CD4-positive, alpha-beta T cell (primary cell): ENCODE data around the gene GATA5. TPM values are rescaled to one million over a fixed set of nuclear protein-coding genes. Genes with fewer than 3 reads are reported as not detected.

Source experiments
- ATAC-seq: fragments of 200-7000 bp; cut with Tn5 transposase; one replicate; pipeline ENCODE4 v1.10.0; 2022; ENCODE audit warnings: mild to moderate bottlenecking; ENCODE audit not compliant: poor library complexity
- CTCF ChIA-PET: fragments of 350-600 bp; sonication (Branson Sonifier 250); formaldehyde crosslinking; loops from one replicate; lab custom pipeline; 2021; ENCODE audit warnings: antibody characterized with exemption, inconsistent platforms; lab: Charles Lee
- POLR2A ChIA-PET: fragments of 350-600 bp; sonication (Branson Sonifier 250); formaldehyde crosslinking; loops from one replicate; lab custom pipeline; 2021; ENCODE audit warnings: antibody characterized with exemption, inconsistent platforms; lab: Charles Lee
- DNase-seq, 14 experiments: peaks; one replicate each; pipeline ENCODE4 v3.0.0-alpha.2; 2013 to 2020; ENCODE audit warnings: mixed read lengths in 2 of 14
- H3K27ac ChIP-seq, 2 donors: one replicate each; pipeline versions ENCODE4 v1.5.1 to v1.7.0; 2013; ENCODE audit warnings: low read length in 2 of 2, low read depth in 1 of 2, mild to moderate bottlenecking in 1 of 2
- H3K27me3 ChIP-seq, 2 experiments: 1 replicate in 1 of 2; 2 replicates in 1 of 2; pipeline versions ENCODE4 v1.6.1 to v1.7.0; 2013; ENCODE audit warnings: low read length in 2 of 2, control low read depth in 1 of 2, mild to moderate bottlenecking in 1 of 2, moderate library complexity in 1 of 2; ENCODE audit not compliant: insufficient read depth in 2 of 2, control insufficient read depth in 1 of 2
- H3K36me3 ChIP-seq: one replicate; pipeline ENCODE4 v1.6.1; 2013; ENCODE audit warnings: low read length, control low read depth; ENCODE audit not compliant: insufficient read depth
- H3K4me1 ChIP-seq: one replicate; pipeline ENCODE4 v1.6.1; 2013; ENCODE audit warnings: low read length, control low read depth; ENCODE audit not compliant: insufficient read depth
- H3K4me3 ChIP-seq: one replicate; pipeline ENCODE4 v1.5.1; 2013; ENCODE audit warnings: mild to moderate bottlenecking, low read length, moderate library complexity
- H3K9me3 ChIP-seq, 2 experiments: 1 replicate in 1 of 2; 2 replicates in 1 of 2; pipeline versions ENCODE4 v1.6.1 to v1.7.0; 2013; ENCODE audit warnings: low read length in 2 of 2, mild to moderate bottlenecking in 2 of 2, control low read depth in 1 of 2, moderate library complexity in 1 of 2; ENCODE audit not compliant: control insufficient read depth in 1 of 2, insufficient read depth in 1 of 2
- H3K27ac Mint-ChIP-seq: one replicate; pipeline ENCODE4 v1.8.0; 2020; ENCODE audit warnings: mixed read lengths
- H3K27me3 Mint-ChIP-seq: one replicate; pipeline ENCODE4 v1.8.0; 2021; ENCODE audit warnings: mixed read lengths
- H3K36me3 Mint-ChIP-seq: one replicate; pipeline ENCODE4 v1.8.0; 2021; ENCODE audit warnings: low read depth, mixed read lengths
- H3K4me1 Mint-ChIP-seq: one replicate; pipeline ENCODE4 v1.8.0; 2021; ENCODE audit warnings: low read depth, mixed read lengths
- H3K4me3 Mint-ChIP-seq: one replicate; pipeline ENCODE4 v1.8.0; 2020; ENCODE audit warnings: mild to moderate bottlenecking, mixed read lengths
- H3K9me3 Mint-ChIP-seq: one replicate; pipeline ENCODE4 v1.8.0; 2020; ENCODE audit warnings: mixed read lengths
- intact Hi-C, 2 experiments: fragments of 100-400 bp; cut with DNase I in 1 of 2; cut with micrococcal nuclease in 1 of 2; formaldehyde crosslinking; loops; one replicate each; pipeline versions ENCODE4 v1.15.1 to v1.9.0; 2023 to 2025; cut with DNase I, micrococcal nuclease
- total RNA-seq, 174 experiments: library from RNA in 2 of 174; stranded (reverse) in 2 of 174; gene quantifications; one replicate each; pipeline ENCODE4 v1.2.3 and lab custom pipeline; 2021 to 2026
- TF ChIP-seq, protein P1 (sequence below): fragments of 200-600 bp; IDR thresholded peaks from one replicate; pipeline ENCODE4 v1.8.0; 2022; ENCODE audit warnings: antibody characterized with exemption, mild to moderate bottlenecking

Gene GATA5
- total RNA-seq, 2 experiments from 2014 or later: not detected

DNA sequence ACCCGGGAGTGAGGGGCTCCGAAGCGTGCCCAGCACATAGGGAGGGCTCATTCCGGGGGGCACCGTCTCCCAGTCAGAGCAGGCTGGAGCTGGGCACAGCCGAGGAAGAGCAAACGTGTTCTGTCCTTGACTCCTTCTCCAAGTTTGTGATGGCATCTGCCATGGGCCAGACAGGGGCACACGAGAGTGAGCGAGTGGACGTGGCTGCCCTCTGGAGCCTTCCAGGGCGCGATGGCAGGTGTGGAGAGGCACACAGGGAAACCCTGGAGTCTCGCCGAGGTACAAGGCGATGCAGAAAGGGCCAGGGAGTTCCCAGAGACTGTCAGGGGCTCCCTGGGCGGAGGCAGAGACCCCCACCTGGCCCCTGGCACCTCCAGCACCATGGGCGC lies 9.9 kb upstream of the GATA5 start:
- Mint-ChIP-seq H3K9me3 (no peaks in the 10 kb centered on the region), H3K4me1 (no peaks in the 10 kb centered on the region), H3K36me3 (no peaks in the 10 kb centered on the region), H3K27ac (no peak overlapping the region), H3K4me3 (no peak overlapping the region), H3K27me3 (peaks cover 67% of the 10 kb centered on the region)
- no peak for ATAC-seq
- peaks cover 61 to 73% of the 10 kb centered on the region in 2 experiments for H3K27me3 ChIP-seq
- ChIA-PET POLR2A (no interaction called here), CTCF (no interaction called here)
- no peak overlapping the region for H3K4me3 ChIP-seq
- TF ChIP-seq, protein P1, sequence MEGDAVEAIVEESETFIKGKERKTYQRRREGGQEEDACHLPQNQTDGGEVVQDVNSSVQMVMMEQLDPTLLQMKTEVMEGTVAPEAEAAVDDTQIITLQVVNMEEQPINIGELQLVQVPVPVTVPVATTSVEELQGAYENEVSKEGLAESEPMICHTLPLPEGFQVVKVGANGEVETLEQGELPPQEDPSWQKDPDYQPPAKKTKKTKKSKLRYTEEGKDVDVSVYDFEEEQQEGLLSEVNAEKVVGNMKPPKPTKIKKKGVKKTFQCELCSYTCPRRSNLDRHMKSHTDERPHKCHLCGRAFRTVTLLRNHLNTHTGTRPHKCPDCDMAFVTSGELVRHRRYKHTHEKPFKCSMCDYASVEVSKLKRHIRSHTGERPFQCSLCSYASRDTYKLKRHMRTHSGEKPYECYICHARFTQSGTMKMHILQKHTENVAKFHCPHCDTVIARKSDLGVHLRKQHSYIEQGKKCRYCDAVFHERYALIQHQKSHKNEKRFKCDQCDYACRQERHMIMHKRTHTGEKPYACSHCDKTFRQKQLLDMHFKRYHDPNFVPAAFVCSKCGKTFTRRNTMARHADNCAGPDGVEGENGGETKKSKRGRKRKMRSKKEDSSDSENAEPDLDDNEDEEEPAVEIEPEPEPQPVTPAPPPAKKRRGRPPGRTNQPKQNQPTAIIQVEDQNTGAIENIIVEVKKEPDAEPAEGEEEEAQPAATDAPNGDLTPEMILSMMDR: no peak
- H3K4me1 ChIP-seq: peaks cover 10% of the 10 kb centered on the region
- H3K27ac ChIP-seq: no peak overlapping the region
- peaks cover 0 to 28% of the 10 kb centered on the region in 2 experiments for H3K9me3 ChIP-seq
- DNase-seq: no peak
- intact Hi-C loops: no loop called here
- no peaks in the 10 kb centered on the region for H3K36me3 ChIP-seq

DNA sequence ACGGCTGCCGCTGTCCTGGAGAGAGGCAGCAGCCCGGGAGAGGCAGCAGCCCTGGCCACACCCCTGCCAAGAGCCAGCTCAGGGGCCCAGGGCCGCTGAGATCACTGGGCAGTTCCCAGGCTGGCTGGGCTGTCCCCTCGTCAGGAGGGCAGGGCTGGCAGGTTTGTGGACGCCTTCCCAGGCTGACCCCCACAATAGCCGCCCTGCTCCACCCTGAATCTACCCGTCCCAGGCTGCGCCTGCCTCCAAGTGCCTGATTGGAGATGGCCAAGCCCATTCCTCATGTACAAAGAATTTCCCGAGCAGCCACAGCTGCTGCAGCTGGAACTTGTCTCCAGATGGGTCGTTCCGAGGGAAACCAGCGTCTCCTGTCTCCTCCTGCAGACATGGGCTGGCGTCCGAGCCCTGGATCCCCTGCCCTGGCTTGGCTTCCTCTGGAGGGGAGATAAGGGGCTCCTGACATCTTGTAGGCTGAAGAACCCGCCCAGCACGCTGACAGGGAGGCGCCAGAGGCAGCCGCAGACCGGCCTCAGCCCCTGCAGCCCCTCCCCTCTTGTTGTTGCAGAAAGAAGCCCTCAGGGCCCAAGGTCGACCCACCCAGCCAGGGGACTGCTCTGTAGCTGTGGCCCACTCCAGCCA lies 9.4 kb upstream of the GATA5 start:
- no peak for ATAC-seq
- H3K36me3 Mint-ChIP-seq: no peaks in the 10 kb centered on the region
- Histone ChIP-seq H3K4me1 (peaks cover 10% of the 10 kb centered on the region), H3K4me3 (no peak overlapping the region), H3K9me3 (peaks cover 0 to 28% of the 10 kb centered on the region in 2 experiments), H3K36me3 (no peaks in the 10 kb centered on the region), H3K27ac (no peak overlapping the region), H3K27me3 (peaks cover 67 to 78% of the 10 kb centered on the region in 2 experiments)
- no peak overlapping the region for H3K27ac Mint-ChIP-seq
- H3K4me1 Mint-ChIP-seq: no peaks in the 10 kb centered on the region
- no peak for DNase-seq
- no peak overlapping the region for H3K4me3 Mint-ChIP-seq
- no peaks in the 10 kb centered on the region for H3K9me3 Mint-ChIP-seq
- TF ChIP-seq, protein P1: no peak
- intact Hi-C loops: no loop called here
- ChIA-PET CTCF (no interaction called here), POLR2A (no interaction called here)
- peaks cover 62% of the 10 kb centered on the region for H3K27me3 Mint-ChIP-seq

DNA sequence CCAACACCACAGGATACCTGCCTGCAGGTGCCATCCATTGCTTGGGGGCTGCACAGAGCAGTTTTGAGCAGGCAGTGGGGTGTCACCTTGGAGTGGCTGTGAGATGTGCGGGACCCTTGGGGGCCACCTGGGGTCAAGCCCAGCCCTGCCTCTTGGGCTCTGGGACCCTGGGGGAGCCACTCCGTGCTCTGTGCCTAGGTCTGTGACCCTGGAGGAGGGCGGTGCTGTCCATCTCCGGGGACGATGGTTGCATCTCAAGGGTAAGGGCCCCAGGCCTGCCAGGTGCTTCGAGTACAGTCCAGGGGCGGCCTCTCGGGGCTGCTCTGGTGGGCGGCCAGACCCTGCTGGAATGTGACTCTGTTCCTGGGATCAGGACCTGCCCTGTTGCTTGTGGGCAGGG lies 8.7 kb upstream of the GATA5 start:
- Mint-ChIP-seq H3K4me1 (peaks cover 1% of the 10 kb centered on the region), H3K9me3 (no peaks in the 10 kb centered on the region), H3K36me3 (no peaks in the 10 kb centered on the region), H3K27ac (no peak overlapping the region), H3K27me3 (peaks cover 65% of the 10 kb centered on the region), H3K4me3 (no peak overlapping the region)
- Histone ChIP-seq H3K4me1 (peaks cover 10% of the 10 kb centered on the region), H3K36me3 (no peaks in the 10 kb centered on the region), H3K4me3 (no peak overlapping the region), H3K27me3 (peaks cover 70 to 83% of the 10 kb centered on the region in 2 experiments), H3K27ac (no peak overlapping the region), H3K9me3 (peaks cover 0 to 29% of the 10 kb centered on the region in 2 experiments)
- ChIA-PET CTCF (no interaction called here), POLR2A (no interaction called here)
- DNase-seq (no peak), ATAC-seq (no peak)
- TF ChIP-seq, protein P1: no peak
- intact Hi-C loops: no loop called here
